GM13977 (cell line): ENCODE data around the gene LGALSL.

Experiments
- DNase-seq: peaks from one replicate; pipeline ENCODE4 v3.0.0; 2012; ENCODE audit warnings: low spot score
- in situ Hi-C: fragments of 300-500 bp; cut with MboI; formaldehyde crosslinking; loops from one replicate; pipeline ENCODE4 v1.12.0; 2022; ENCODE audit warnings: low sequenced_read_pairs, low pct_unique_long_range_greater_than_20kb, mixed read lengths, inconsistent platforms; ENCODE audit not compliant: unreplicated experiment
- TF ChIP-seq, protein P1 (sequence below): IDR thresholded peaks from 2 replicates; pipeline ENCODE4 v1.5.1; 2012; ENCODE audit warnings: mild to moderate bottlenecking, control low read depth; ENCODE audit not compliant: insufficient read depth; ENCODE audit errors: extremely low read depth, missing control alignments

Gene LGALSL

DNA sequence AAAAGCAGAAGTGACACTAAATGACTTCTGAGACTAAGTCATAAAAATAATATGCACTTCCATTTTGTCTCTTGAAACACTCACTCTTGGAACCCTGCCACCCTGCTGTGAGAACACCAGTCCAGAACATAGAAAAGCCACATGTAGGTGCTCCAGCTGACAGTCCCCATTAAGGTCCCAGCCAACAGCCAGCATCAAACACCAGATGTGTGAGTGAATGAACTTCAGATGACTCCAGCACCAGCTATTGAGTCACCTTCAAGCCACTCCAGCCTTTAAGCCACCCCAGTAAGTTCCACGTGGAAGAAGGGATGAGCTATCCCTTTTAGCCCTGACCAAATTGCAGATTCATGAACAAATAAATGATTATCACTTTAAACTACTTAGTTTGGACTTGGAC, 31.5 kb upstream of the LGALSL start:
- in situ Hi-C loops: no loop called here

DNA sequence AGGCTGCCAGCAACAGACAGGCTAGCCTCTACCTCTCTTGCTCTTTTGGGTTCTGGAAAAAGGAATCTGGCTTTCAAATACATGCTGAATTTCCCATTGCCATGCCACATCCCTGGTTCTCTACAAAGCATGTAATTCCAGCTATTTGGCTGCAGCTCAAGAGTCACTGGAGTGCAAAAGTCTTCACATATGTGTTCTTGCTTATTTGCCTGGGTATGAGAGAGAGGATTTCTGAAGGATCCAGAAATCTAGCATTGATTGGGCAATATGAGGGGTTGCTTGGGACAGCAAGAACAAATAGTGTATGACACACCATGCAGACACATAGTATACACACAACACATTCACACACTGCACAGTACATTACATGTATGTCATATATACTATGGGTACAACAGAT, 30.7 kb upstream of the LGALSL start:
- TF ChIP-seq, protein P1, sequence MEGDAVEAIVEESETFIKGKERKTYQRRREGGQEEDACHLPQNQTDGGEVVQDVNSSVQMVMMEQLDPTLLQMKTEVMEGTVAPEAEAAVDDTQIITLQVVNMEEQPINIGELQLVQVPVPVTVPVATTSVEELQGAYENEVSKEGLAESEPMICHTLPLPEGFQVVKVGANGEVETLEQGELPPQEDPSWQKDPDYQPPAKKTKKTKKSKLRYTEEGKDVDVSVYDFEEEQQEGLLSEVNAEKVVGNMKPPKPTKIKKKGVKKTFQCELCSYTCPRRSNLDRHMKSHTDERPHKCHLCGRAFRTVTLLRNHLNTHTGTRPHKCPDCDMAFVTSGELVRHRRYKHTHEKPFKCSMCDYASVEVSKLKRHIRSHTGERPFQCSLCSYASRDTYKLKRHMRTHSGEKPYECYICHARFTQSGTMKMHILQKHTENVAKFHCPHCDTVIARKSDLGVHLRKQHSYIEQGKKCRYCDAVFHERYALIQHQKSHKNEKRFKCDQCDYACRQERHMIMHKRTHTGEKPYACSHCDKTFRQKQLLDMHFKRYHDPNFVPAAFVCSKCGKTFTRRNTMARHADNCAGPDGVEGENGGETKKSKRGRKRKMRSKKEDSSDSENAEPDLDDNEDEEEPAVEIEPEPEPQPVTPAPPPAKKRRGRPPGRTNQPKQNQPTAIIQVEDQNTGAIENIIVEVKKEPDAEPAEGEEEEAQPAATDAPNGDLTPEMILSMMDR: no peak
- DNase-seq: no peak
- in situ Hi-C loops: no loop called here

More for the DNA sequence above, 31.5 kb upstream of the LGALSL start:
- TF ChIP-seq, protein P1: no peak
- DNase-seq: no peak

DNA sequence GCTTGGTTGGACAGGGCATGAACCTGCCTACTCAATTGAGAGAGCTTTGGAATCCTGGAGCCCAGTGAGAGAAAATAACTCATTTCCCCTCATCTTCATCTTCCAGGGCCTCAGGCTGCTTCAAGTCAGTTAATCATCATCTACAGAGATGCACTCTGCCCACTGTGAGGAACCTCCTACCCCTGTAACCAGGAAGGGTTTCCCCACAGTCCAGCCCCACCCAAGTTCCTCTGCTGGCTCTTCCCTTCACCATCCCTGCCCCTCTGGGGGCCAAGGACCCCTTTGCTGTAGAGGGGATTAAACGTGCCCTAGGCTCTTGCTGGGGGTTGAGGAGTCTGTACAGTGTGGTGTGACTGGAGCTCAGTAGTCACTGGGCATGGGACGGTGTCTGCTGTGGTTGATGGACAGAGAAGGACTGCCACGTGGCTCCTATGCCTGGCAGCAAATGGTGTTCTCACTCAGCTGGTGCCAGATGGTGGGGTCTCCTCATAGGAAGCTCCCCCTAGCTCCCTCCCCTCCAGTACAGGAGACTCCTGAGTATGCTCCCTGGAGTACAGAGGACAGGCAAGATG, 29.5 kb upstream of the LGALSL start:
- in situ Hi-C loops: no loop called here
- no peak for DNase-seq
- TF ChIP-seq, protein P1: no peak

DNA sequence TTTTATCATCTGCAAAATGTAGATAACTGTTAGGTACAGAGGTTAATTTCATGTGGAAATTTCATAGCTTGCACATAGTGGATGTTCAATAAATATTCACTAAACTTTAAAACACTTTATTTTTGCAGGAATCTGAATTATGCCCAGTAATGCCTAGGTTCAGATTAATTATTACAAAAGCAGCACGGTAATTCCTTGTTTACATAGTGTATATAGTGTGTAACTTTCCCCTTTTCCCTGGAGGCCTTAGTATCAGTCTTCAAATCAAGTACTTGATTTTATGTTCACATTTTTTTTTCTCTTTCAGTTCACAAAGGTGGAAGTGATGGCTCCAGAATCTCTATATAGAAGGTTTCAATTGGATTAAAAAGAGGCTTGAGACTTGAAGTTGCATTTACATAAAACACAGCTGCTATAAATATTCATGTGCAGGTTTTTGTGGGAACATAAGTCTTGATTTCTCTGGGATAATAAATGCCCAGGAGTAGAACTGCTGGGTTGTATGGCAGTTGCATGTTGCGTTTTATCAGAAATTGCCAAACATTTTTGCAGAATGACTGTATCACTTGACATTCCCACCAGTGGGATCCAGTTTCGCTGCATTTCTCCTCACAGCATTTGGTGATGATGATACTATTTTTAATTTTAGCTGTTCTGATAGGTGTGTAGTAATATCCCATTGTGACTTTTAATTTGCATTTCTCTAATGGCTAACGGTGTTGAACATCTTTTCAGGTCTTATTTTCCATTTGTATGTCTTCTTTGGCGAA, 27.6 kb upstream of the LGALSL start:
- TF ChIP-seq, protein P1: no peak
- DNase-seq: no peak
- in situ Hi-C loops: no loop called here

DNA sequence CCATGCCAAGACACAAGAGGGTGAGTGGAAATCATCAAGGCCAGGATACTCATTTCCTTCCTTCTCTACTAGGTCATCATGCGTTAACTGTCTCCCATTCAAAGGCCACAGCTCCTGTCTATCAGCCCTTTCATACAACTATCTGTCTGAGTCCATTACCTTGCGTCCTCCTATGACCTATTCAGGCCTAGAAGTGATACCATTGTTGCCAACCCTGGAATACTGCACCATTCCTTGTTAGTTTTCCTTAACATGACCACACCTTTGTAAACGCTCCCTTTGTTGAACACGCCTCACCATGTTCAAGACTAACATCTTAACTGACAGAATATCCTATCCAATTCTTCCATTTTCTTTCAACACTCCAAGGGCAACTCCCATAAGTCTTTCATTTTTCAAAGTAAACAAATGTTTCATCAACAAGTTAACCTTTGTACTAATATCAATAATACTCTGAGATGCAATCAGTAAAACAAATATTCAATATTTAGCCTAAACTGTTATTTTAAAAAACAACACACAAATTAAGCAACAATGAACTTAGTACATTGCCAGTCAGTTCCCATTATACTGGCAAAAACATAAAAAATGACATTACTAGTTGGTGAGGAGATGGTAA, 19.8 kb upstream of the LGALSL start:
- TF ChIP-seq, protein P1: no peak
- in situ Hi-C loops: no loop called here
- DNase-seq: no peak

DNA sequence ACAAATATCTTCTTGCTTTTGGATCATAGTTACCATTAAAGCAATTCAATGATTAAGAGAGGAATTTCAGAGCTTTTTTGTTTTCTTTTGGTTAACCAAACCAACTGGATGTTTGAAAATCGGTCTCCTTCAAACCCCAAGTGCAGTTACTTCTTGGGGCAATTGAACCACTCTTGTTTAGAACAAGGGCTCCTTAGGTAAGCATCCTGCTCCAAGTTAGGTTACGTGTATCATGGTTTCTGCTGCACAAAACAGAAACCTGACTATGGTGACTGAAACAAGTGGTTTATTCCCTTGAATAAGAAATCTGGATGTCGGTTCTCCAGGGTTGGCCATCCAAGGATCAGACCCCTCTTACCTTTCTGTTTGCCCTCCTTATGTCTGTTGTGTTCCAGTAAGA, 16.1 kb upstream of the LGALSL start:
- TF ChIP-seq, protein P1: no peak
- no peak for DNase-seq
- in situ Hi-C loops: no loop called here
